GM21367 (cell line): Measurements from ENCODE around the gene WWOX.

ENCODE experiments used
- ATAC-seq: cut with Tn5 transposase; IDR thresholded peaks from one replicate; pipeline ENCODE4 v1.9.1; 2021; ENCODE audit not compliant: unreplicated experiment

The WWOX gene

GRCh38 chr16:78220571-78220970, 121.1 kb downstream of the WWOX start:
- ATAC-seq, result no peak

DNA sequence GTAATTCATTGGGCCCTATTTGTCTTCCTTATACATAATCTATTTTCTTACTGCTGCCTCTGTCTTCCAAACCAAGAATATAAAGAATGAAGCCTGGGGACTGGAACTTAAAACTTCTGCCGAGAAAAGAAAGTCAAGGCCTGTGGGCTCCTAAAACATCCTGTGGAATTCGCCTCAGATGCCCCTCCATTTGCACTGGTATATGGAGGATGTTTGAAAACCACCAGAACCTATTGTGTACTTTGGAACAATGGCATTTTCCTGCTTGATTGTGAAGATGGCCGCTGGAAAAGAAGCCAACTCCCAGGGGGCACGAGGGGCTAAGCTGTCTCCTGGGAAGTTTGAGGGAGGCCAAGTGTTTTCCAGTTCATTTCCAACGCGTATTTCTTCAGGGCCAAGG, 122.4 kb downstream of the WWOX start:
- ATAC-seq, result no peak

DNA sequence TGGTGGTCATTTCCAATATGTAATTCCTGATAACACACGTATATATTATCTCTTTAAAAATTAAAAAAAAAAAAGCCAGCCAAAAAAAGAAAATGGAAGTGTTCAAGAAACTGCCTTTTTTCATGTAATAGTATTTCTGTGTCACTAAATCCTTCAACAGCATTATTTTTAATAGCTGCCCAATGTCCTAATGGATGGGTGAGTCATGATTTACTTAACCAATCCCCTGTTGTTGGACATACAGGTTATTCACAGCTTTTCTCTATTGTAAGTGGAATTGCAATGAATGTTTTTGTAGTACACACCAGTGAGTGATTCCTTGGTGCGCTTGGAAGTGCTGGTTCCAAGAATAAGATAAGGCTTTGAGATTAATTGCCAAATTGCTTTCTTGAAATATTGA, 124.9 kb downstream of the WWOX start:
- no peak for ATAC-seq

GRCh38 chr16:78225919-78226318, 126.5 kb downstream of the WWOX start:
- no peak for ATAC-seq

DNA sequence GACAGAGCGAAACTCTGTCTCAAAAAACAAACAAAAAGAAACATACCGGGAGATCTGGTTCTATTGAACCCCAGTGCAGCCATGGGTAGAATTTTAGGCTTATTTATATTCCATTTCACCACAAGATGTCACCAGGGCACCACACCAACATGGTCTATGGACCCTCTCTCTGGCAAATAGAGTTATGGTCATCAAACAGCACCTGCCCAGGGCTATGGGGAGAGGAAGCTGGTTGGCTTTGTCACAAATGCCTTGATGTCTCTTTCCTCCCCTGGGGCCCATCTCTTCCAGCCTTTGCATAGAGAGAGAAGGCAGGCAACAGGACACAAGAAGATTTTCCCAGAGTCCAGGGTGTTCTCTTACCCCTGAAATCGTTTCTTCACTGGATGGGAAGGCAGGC, 128.4 kb downstream of the WWOX start:
- ATAC-seq, result no peak

GRCh38 chr16:78228704-78229103, 129.2 kb downstream of the WWOX start:
- ATAC-seq, result no peak

- ATAC-seq, result no peak
Observed at GRCh38 chr16:78230832-78231231, 131.4 kb downstream of the WWOX start.

DNA sequence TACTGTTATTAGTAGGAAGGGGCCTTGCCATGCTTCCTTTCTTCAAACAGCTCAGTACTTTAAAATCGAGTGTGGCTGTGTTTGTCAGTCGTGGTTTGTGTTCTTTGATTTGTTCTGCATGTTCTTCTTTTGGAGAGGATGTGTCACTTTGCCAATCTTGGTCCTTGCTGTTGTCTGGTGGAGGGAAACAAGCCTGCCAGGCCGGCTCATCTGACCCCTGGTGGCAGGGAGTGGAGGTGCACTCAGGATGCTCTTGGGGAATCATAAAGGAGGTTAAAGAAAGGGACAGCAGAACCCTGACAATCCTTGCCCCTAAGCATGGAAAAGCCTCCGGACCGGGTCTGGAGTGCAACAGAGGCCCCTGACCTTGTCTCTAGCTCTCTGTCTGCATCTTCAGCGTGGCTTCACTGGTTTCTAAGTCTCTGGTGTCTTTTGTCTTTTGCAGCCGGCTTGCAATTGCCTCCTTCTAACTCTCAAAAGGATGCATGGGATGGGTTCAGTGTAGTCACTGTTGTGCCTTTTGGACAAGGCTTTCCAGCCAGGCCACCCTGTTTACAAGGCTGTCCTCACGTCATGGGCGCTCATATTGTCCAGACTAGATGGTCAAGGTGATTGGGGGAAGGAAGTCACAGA, 135.8 kb downstream of the WWOX start:
- peak; percentile 98 for ATAC-seq

GRCh38 chr16:78235876-78236275, 136.4 kb downstream of the WWOX start:
- no peak for ATAC-seq

DNA sequence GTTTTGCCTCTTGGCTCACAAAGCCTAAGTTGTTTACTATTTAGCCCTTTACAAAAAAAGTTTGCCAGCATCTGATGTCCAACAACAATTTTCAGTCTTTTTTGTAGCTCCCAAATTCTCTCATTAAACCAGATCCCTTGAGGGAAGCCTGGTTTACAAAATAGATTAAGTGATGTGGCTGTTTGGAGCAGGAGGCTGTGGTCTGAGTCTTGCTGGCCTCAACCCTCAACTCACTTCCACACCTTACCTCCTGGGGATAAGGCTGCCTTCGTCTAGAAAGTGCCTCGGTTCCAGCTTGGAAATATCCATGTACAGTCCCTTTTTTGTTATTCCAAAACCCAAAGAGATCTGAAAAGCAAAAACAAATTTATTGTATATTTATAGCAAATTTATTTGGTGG, 138.4 kb downstream of the WWOX start:
- ATAC-seq, result no peak

- no peak for ATAC-seq
Observed at GRCh38 chr16:78240459-78241222, 141.2 kb downstream of the WWOX start.

DNA sequence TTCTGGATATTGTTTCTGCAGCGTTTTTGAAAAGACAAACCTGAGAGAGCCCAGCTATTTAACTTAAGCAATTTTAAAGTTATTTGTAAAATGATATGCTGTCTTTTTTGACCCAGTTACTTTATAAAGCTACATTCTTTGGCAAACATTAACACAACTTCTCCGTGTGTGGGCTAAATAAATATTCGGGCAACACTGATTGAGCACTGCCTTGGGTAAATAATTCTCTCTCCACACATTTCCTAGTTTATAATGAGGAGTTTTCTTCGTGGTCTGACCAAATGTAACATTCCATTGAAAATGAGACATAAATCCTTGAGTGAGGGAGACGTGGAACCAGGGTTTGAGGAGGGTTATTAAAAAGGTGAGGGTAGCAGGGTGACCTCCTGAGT, 142.8 kb downstream of the WWOX start:
- no peak for ATAC-seq

GRCh38 chr16:78244131-78244895, 144.9 kb downstream of the WWOX start:
- no peak for ATAC-seq

GRCh38 chr16:78246559-78246958, 147.1 kb downstream of the WWOX start:
- ATAC-seq, result no peak

GRCh38 chr16:78249056-78249455, 149.6 kb downstream of the WWOX start:
- no peak for ATAC-seq

- ATAC-seq, result no peak
Observed at GRCh38 chr16:78249832-78250231, 150.4 kb downstream of the WWOX start.

DNA sequence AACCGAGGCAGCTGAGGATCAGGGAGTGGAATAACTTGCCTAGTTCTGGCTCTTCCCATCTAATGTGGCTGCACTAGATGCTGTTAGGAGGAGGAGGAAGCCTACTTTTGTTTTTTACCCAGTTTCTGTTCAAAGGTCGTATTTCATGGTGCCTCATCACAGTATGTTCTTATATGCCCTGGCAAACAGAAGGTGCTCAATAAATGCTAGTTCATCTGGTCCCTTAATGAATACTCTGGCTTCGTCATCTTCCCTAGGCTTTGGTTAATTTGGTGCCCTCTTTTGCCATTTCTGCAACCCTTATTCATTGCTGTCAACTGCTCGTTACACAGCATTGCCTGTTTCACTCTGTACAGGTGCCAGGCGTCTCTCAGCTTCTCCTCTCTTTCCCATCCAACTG, 151.7 kb downstream of the WWOX start:
- ATAC-seq, result no peak

DNA sequence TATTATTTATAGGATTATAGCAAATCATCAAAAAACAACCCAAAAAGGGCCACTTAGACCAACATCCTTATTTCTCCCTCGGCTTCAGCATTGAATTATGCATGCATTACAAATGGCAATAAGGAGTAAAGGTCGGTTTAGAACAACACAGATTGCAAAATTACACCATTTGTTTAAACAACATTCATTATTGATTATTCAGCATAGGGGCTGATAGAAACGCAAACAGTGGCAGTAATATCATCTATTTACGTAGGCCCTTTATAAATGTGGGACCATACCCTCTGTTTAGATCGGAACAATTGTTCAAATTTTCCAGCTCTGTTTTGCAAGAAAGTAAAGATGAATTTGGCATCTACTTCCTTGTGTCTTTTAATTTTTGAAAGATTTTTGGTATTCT, 153.3 kb downstream of the WWOX start:
- no peak for ATAC-seq

- ATAC-seq, result no peak
Observed at GRCh38 chr16:78254841-78255240, 155.4 kb downstream of the WWOX start.

DNA sequence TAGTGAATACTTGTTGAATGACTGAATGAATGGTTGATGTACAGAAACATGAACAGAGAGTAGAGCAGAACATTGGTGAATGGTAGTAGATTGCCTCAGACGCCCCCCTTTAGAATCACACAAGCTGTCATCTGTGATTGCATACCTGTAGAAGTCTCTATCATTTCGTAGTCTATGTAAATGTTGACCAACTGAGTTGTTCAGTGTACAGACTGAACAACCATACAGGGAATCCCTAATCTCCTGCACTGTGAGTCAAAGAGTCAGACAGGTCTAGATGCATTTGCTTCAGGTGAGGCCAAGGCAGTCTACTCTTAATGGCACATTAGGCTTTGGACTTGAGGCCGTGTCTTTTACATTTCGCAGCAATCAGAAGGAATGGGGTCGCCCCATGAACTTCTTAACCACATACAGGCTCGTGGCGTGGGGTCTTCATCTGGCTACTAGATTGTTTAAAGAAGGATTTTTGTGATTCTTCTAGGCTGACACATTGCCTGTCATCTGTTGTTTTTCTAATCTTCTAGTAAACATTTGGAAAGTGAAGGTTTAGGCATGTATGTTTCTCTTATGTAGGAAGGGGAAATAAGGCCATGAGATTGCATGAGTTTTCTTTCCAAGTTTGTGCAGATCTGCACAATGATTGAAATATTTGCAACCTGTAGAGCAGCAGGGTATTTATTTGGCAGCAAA, 157.4 kb downstream of the WWOX start:
- ATAC-seq, result no peak

- no peak for ATAC-seq
Observed at GRCh38 chr16:78257376-78257728, 157.9 kb downstream of the WWOX start.
